A204.1 (cell line): ENCODE measurements around the gene BCL11A.

ENCODE experiments used
- FAIRE-seq: peaks from 2 replicates; lab custom pipeline; 2012; peaks lifted over from hg19 to GRCh38; lab: Jason Lieb, UNC

BCL11A gene

DNA sequence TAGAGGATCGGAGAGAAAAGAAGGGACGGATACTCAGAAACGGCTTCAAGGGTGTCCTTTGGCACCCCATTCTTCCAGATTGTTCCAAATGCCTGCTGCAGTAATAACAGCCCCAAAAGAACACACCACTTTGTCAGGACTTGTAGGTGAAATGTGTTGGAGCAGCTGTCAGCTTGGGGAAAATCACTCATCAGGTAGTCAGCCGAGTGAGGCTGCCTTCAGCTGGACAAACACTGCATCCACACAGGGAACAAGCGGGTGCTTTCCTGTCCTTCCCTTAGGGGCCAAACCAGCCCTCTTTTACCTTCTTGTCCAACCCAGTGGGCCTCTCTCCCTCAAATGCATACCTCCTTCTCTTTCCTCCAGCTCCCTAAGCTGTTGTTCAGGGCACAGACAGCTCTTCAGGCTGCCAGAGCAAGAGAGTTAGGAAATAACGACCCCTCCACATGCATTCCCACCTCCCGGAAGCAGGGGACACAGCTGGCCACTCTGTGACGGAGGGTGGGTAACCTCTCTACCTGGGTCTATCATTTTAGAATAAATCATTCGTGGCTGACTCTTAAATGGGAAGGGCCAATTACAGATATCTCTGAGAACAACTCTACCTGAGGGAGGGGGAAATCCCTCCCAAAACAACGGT, 48.1 kb downstream of the BCL11A start:
- FAIRE-seq = no peak

- FAIRE-seq = no peak
These were observed 49.4 kb downstream of the BCL11A start for GRCh38 chr2:60504049-60504448.

DNA sequence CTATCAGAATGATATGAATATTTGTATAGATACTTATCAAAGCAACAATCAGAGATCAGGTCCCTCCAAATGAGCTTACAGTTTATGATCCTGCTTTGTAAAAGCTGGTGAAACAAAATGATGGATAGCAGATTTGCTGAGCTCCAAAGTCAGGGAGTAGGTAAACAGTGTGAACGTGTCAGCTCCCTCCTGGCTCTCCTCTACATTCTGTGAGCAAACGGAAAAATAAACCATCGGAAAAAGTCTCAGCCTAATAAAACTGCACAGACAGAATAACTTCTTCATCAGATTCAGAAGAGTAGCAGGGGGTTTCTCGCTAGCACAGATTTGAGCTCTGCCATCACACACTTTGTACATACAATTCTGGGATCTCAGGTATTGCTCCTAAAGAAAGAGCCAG, 51.3 kb downstream of the BCL11A start:
- no peak for FAIRE-seq

DNA sequence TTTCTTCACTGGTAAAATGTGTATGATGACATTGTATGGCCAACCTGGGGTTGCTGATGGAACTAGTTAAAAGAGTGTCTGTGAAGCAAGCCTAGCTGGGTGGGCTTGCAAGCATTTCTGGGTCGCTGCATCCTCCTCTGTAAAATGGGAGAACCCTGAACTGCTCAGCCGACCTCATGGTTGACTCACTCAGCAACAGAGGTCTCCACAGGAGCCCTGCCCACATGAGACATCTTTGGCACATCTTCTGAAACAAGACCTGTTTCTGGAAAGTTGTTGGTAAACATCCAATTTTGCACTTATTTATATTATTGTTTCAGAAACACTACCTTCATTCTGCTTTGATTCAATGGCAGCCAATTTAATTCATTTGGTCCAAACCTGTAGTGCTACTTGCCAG, 52.6 kb downstream of the BCL11A start:
- no peak for FAIRE-seq

GRCh38 chr2:60499651-60500265, 53.7 kb downstream of the BCL11A start:
- no peak for FAIRE-seq

GRCh38 chr2:60498816-60499429, 54.5 kb downstream of the BCL11A start:
- no peak for FAIRE-seq

GRCh38 chr2:60498127-60498815, 55.2 kb downstream of the BCL11A start:
- FAIRE-seq = no peak

- no peak for FAIRE-seq
These were observed 56.0 kb downstream of the BCL11A start for GRCh38 chr2:60497500-60497899.

DNA sequence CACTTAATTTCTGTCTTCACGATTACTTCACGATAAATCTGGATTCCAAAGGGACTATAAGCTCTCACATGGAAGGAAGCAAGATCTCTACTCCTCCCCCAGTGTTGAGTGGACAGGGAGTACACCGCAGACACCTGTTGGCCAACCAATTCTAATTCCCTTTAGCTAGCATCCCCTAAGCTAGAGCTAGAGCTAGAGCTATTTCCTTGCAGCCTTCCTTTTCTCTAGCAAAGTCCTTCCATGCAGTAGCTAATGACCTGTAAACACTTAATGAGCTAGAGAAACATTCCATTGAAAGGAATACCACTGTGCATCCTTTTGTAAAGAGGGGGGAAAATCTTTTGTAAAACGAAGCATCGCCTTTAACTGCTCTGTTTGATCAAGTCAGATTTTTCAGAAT, 56.5 kb downstream of the BCL11A start:
- FAIRE-seq = no peak

DNA sequence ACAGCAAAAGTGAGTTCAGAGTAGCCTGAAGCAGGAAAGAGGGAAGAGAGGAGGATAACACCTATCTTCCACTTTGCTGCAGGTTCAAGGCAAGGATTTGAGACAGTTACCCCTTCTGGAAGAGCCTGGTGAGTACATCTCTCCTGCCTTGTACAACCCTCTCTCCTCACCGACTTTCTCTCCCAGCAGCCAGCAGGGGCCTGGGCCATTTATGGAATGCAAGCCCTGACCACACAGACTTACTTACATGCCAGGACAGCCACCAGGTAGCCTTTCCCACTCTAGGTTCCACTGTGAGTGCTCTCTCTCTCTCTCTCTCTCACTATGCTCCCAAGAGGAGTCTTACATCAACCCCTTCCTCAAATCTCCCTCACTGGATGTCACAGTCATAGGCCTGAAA, 57.0 kb downstream of the BCL11A start:
- no peak for FAIRE-seq

DNA sequence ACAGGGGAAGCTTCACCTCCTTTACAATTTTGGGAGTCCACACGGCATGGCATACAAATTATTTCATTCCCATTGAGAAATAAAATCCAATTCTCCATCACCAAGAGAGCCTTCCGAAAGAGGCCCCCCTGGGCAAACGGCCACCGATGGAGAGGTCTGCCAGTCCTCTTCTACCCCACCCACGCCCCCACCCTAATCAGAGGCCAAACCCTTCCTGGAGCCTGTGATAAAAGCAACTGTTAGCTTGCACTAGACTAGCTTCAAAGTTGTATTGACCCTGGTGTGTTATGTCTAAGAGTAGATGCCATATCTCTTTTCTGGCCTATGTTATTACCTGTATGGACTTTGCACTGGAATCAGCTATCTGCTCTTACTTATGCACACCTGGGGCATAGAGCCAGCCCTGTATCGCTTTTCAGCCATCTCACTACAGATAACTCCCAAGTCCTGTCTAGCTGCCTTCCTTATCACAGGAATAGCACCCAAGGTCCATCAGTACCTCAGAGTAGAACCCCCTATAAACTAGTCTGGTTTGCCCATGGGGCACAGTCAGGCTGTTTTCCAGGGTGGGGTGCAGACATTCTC, 58.3 kb downstream of the BCL11A start:
- FAIRE-seq = no peak

- no peak for FAIRE-seq
These were observed 59.6 kb downstream of the BCL11A start for GRCh38 chr2:60493804-60494387.

GRCh38 chr2:60492548-60492947, 60.9 kb downstream of the BCL11A start:
- FAIRE-seq = no peak

DNA sequence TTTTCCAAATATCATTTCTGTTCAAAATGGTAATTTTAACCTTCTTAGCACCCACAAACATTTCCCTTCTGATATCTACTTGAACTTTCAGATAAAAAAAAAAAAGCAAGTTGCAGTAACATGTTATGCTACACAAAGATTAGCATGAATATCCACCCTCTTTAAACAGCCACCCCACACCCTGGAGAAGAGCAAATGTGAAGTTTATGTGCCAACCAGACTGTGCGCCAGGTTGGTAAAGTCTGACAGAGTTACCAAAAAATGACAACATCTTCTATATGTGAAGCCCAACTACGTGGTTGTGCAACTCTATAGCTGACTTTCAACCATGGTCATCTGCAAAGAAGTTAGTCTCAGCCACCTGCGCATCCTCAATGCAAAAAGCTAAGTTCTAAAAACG, 62.6 kb downstream of the BCL11A start:
- no peak for FAIRE-seq

DNA sequence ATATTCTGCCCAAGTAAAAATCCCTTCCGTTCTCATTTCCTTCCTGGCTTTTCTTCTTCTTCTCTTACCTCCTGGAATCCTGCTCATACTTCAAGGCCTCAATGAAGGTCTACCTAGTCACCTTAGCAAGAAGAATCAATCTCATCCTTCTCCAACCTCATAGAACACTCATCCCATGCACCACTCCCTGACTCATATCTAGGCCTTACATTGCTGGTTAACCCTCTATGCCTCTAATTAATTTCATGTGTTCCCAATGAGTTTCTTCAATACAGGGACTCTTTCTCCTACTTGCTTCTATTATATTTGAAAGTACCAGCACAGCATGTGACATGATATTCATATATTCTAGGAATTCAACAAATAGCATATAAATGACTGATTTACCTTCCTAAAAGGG, 63.0 kb downstream of the BCL11A start:
- no peak for FAIRE-seq

DNA sequence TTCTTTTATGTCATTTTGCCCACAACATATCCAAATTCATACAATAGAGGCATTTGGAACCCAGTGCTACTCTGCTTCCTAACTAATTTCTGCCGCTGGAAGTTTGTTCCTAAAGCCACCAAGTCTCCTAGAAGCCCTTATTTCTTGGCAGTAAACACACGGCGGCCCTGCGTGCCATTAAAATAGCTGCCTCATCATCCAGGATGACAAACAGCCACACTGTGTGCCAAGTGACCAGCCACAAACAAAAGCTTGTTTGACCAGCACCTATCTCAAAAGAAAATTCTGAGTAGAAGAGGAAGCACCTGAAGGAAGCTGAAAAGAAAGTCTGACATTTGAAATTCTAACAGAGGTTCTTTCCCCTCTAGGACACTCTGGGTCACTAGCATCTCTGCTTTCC, 64.2 kb downstream of the BCL11A start:
- FAIRE-seq = no peak

GRCh38 chr2:60488291-60488690, 65.2 kb downstream of the BCL11A start:
- FAIRE-seq = no peak

DNA sequence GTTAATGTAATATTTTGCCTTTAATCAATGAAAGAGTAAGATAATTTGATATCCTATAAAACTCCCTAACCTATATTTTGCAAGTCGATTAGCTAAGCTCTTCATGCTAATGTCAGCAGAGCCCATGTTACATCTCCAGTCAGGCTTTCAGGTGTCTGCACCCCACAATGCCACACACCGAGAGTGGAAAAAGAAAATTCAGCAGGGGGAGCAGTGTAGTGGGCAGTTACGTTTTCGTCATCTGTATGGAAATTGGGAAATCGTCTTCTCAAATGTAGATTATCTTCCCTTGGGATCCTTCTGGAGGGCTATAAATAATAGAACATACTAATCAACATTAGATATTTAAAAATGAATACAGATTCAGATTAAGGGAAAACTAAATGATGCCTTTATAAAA, 66.3 kb downstream of the BCL11A start:
- no peak for FAIRE-seq

DNA sequence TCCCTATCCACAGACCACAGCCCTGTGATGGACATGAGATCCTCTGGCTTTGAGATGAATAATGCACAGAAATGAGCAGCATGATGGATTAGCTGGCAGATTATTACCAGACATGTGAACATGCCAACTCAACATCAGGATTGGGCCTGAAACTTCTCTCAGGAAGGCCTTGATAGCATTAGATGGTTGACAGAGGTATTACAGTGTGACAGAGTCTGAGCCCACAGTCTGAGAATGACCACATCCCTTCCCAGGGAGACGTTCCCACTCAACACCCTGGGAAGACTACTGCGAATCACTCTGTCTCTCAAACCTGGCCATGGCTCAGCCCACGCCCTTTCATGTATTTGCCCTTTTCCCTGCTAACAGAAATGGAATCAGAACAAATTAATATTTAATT, 66.9 kb downstream of the BCL11A start:
- no peak for FAIRE-seq

- FAIRE-seq = no peak
These were observed 67.4 kb downstream of the BCL11A start for GRCh38 chr2:60486067-60486466.

GRCh38 chr2:60485550-60485949, 67.9 kb downstream of the BCL11A start:
- no peak for FAIRE-seq

DNA sequence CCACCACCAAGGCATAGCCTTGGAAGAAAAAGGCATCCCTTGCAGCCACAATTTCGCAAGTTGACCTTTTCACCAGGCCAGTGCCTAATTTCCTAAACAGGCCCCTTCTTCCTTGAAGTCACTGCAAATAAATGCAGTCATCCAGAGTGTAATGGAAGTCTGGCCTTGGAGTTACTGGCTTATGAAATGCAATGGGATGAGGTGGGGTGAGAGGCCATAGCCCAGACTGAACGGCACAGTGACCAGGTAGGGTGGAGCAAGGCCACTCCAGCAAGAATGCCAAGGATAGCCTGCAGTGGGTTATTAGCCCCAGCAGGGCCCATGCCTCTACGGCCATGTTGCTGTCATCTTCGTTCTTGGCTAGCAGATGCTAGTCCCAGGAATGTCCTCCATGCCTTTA, 68.4 kb downstream of the BCL11A start:
- FAIRE-seq = no peak
